Keratinocyte (primary cell): ENCODE results near the gene PKNOX2. TPM values are rescaled to one million over a fixed set of nuclear protein-coding genes. Genes with fewer than 3 reads are reported as not detected.

ENCODE experiments used
- DNase-seq: peaks from one replicate; pipeline ENCODE4 v3.0.0-alpha.2; 2011; ENCODE audit warnings: low read depth, missing footprints, low spot score
- FAIRE-seq: peaks from 2 replicates; lab custom pipeline; 2011; peaks lifted over from hg19 to GRCh38; lab: Jason Lieb, UNC
- H2AFZ ChIP-seq: 2 replicates; pipeline ENCODE4 v1.6.0; 2012; ENCODE audit warnings: low read length, control low read depth, inconsistent platforms; ENCODE audit not compliant: control insufficient read depth
- H3K27ac ChIP-seq: 2 replicates; pipeline ENCODE4 v1.5.1; 2011; ENCODE audit warnings: low read length; ENCODE audit not compliant: control insufficient read depth, insufficient read depth
- H3K27me3 ChIP-seq: 3 replicates; pipeline ENCODE4 v1.6.0; 2011; ENCODE audit warnings: low read length; ENCODE audit not compliant: control insufficient read depth, insufficient read depth; ENCODE audit errors: extremely low read depth
- H3K36me3 ChIP-seq, 2 experiments: 2 replicates in 1 of 2; 3 replicates in 1 of 2; pipeline ENCODE4 v1.5.1; 2011; ENCODE audit warnings: low read length in 2 of 2, mild to moderate bottlenecking in 1 of 2; ENCODE audit not compliant: control insufficient read depth in 2 of 2, insufficient read depth in 2 of 2; ENCODE audit errors: extremely low read depth in 1 of 2
- H3K4me1 ChIP-seq: 3 replicates; pipeline ENCODE4 v1.5.1; 2011; ENCODE audit warnings: low read length; ENCODE audit not compliant: control insufficient read depth, insufficient read depth; ENCODE audit errors: extremely low read depth
- H3K4me2 ChIP-seq: 3 replicates; pipeline ENCODE4 v1.6.0; 2011; ENCODE audit warnings: low read depth, low read length; ENCODE audit not compliant: control insufficient read depth, insufficient read depth; ENCODE audit errors: extremely low read depth
- H3K4me3 ChIP-seq, 3 experiments: fragments of 200-600 bp in 1 of 3; sonication (generic) in 1 of 3; 2 replicates in 2 of 3; 3 replicates in 1 of 3; pipeline ENCODE4 v1.5.1; 2011 to 2016; ENCODE audit warnings: low read length in 3 of 3, mild to moderate bottlenecking in 3 of 3, control low read depth in 2 of 3, inconsistent platforms in 1 of 3, low read depth in 1 of 3, mixed read lengths in 1 of 3, mixed run types in 1 of 3, moderate library complexity in 1 of 3; ENCODE audit not compliant: control insufficient read depth in 2 of 3, insufficient read depth in 2 of 3; ENCODE audit errors: extremely low read depth in 1 of 3
- H3K79me2 ChIP-seq: 2 replicates; pipeline ENCODE4 v1.6.0; 2012; ENCODE audit warnings: low read length; ENCODE audit not compliant: control insufficient read depth, insufficient read depth
- H3K9ac ChIP-seq: 3 replicates; pipeline ENCODE4 v1.6.0; 2011; ENCODE audit warnings: low read length; ENCODE audit not compliant: control insufficient read depth, insufficient read depth; ENCODE audit errors: extremely low read depth
- H3K9me1 ChIP-seq: 3 replicates; pipeline ENCODE4 v1.6.0; 2011; ENCODE audit warnings: low read length; ENCODE audit not compliant: control insufficient read depth, insufficient read depth; ENCODE audit errors: extremely low read depth
- H3K9me3 ChIP-seq: 2 replicates; pipeline ENCODE4 v1.5.1; 2012; ENCODE audit warnings: low read depth, low read length; ENCODE audit not compliant: control insufficient read depth
- H4K20me1 ChIP-seq: 3 replicates; pipeline ENCODE4 v1.6.0; 2011; ENCODE audit warnings: low read length; ENCODE audit not compliant: control insufficient read depth, insufficient read depth; ENCODE audit errors: extremely low read depth
- CTCF ChIP-seq, 3 experiments: IDR thresholded peaks in 1 of 3; conservative IDR thresholded peaks in 1 of 3; optimal IDR thresholded peaks in 1 of 3; 2 replicates in 2 of 3; 3 replicates in 1 of 3; pipeline versions ENCODE3 to v1.5.1; 2011; ENCODE audit warnings: low read length in 3 of 3, mild to moderate bottlenecking in 3 of 3, moderate library complexity in 2 of 3, control low read depth in 1 of 3, inconsistent platforms in 1 of 3; ENCODE audit not compliant: insufficient read depth in 2 of 3; ENCODE audit errors: extremely low read depth in 1 of 3
- EZH2 ChIP-seq: IDR thresholded peaks from one replicate; pipeline ENCODE4 v1.6.1; 2012; ENCODE audit warnings: inconsistent platforms, mild to moderate bottlenecking, low read length, moderate library complexity
- dilution Hi-C: fragments of 300-500 bp; cut with MboI; formaldehyde crosslinking; loops from one replicate; pipeline ENCODE4 v1.7.0; 2020; ENCODE audit warnings: low sequenced_read_pairs; ENCODE audit not compliant: extremely low pct_ligation_motif_present
- polyA plus RNA-seq, 5 experiments: library from polyadenylated mRNA; depleted of rRNA in 3 of 5; stranded (reverse) in 3 of 5; stranded (forward) in 1 of 5; unstranded in 1 of 5; fragments of >200 nt; gene quantifications; 1 replicate in 1 of 5; 2 replicates in 3 of 5; 3 replicates in 1 of 5; pipeline versions ENCODE4 v1.2.1 to v1.2.3, GENCODE V29; 2011 to 2012; ENCODE audit warnings: missing spikeins in 2 of 5, low read depth in 1 of 5, low replicate concordance in 1 of 5

PKNOX2 gene
- polyA plus RNA-seq, 1 donor (not counting 4 experiments of a cell fraction or from before 2014, with no cell fraction given): 0.05 TPM

- Histone ChIP-seq H3K4me1 (no peaks in the 10 kb centered on the region), H4K20me1 (no peaks in the 10 kb centered on the region), H3K9me1 (no peaks in the 10 kb centered on the region), H3K9me3 (no peaks in the 10 kb centered on the region), H2AFZ (no peak overlapping the region), H3K27ac (no peak overlapping the region), H3K4me2 (no peak overlapping the region), H3K27me3 (peaks cover 8% of the 10 kb centered on the region), H3K9ac (no peak overlapping the region), H3K4me3 (no peak overlapping the region), H3K79me2 (no peaks in the 10 kb centered on the region), H3K36me3 (no peaks in the 10 kb centered on the region)
- FAIRE-seq (peak; percentile 58), DNase-seq (peak; percentile 9)
- TF ChIP-seq CTCF (optimal IDR thresholded peaks at IDR 0.05 in 1 of 3, IDR thresholded peaks at IDR 0.05 in 1 of 3, conservative IDR thresholded peaks at IDR 0.05 in 1 of 3; ENCODE audit: extremely low read depth in 1 of 3, insufficient read depth in 2 of 3, low read length in 3 of 3) (no peak), EZH2 (no peak)
- dilution Hi-C loops: no loop called here
These were observed 107.5 kb downstream of the PKNOX2 start for GRCh38 chr11:125272092-125272491.

- Histone ChIP-seq H3K36me3 (no peaks in the 10 kb centered on the region), H4K20me1 (no peaks in the 10 kb centered on the region), H3K4me2 (no peak overlapping the region), H3K4me1 (no peaks in the 10 kb centered on the region), H3K79me2 (no peaks in the 10 kb centered on the region), H3K27ac (no peak overlapping the region), H3K27me3 (peaks cover 8% of the 10 kb centered on the region), H3K9ac (no peak overlapping the region), H3K9me3 (no peaks in the 10 kb centered on the region), H3K9me1 (no peaks in the 10 kb centered on the region), H2AFZ (no peak overlapping the region), H3K4me3 (no peak overlapping the region)
- DNase-seq: no peak
- dilution Hi-C loops: no loop called here
- TF ChIP-seq CTCF (optimal IDR thresholded peaks at IDR 0.05 in 1 of 3, IDR thresholded peaks at IDR 0.05 in 1 of 3, conservative IDR thresholded peaks at IDR 0.05 in 1 of 3; ENCODE audit: extremely low read depth in 1 of 3, insufficient read depth in 2 of 3, low read length in 3 of 3): no peak
- no peak for TF ChIP-seq EZH2
- no peak for FAIRE-seq
These were observed 108.3 kb downstream of the PKNOX2 start for GRCh38 chr11:125272821-125273220.
